Measurements from ENCODE around the gene IFNAR1.
"Not testable (repeated sequence)": the region's sequence is repeated elsewhere in the genome, so short reads cannot be mapped to it uniquely, and the experiment has no call there.

DNA sequence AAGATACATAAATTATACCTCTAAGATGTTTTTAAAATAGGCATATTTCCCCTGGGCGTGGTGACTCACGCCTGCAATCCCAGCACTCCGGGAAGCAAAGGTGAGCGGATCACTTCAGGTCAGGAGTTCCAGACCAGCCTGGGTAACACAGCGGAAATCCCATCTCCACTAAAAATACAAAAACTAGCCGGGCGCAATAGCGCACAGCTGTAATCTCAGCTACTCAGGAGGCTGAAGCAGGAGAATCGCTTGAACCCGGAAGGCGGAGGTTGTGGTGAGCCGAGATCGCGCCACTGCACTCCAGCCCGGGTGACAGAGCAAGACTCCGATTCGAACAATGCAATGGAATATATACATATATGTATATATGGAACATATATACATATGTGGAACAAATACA is 3.8 kb upstream of the IFNAR1 start:
- TF ChIP-seq, protein P1, sequence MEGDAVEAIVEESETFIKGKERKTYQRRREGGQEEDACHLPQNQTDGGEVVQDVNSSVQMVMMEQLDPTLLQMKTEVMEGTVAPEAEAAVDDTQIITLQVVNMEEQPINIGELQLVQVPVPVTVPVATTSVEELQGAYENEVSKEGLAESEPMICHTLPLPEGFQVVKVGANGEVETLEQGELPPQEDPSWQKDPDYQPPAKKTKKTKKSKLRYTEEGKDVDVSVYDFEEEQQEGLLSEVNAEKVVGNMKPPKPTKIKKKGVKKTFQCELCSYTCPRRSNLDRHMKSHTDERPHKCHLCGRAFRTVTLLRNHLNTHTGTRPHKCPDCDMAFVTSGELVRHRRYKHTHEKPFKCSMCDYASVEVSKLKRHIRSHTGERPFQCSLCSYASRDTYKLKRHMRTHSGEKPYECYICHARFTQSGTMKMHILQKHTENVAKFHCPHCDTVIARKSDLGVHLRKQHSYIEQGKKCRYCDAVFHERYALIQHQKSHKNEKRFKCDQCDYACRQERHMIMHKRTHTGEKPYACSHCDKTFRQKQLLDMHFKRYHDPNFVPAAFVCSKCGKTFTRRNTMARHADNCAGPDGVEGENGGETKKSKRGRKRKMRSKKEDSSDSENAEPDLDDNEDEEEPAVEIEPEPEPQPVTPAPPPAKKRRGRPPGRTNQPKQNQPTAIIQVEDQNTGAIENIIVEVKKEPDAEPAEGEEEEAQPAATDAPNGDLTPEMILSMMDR (IDR thresholded peaks at IDR 0.05; ENCODE audit: poor library complexity, severe bottlenecking), result not testable (repeated sequence)
- not testable (repeated sequence) for TF ChIP-seq EP300 (conservative IDR thresholded peaks at IDR 0.05; ENCODE audit: poor library complexity, severe bottlenecking); EZH2 (IDR thresholded peaks at IDR 0.05; ENCODE audit: borderline replicate concordance, insufficient read depth, low read length, poor library complexity, severe bottlenecking); RAD21 (conservative IDR thresholded peaks at IDR 0.05)
